ENCODE data around the gene CRYBA4. TPM values are rescaled to one million over a fixed set of nuclear protein-coding genes. Genes with fewer than 3 reads are reported as not detected.

The CRYBA4 gene
- total RNA-seq, 1 donor from 2014 or later = not detected

Other genes with a start within 250 kb of the CRYBA4 start
- 0.13 TPM for gene ASPHD2, start 192.7 kb upstream of the CRYBA4 start, total RNA-seq
- 13.2 TPM for gene HPS4, start 138.2 kb upstream of the CRYBA4 start, total RNA-seq
- gene SRRD, start 138.1 kb upstream of the CRYBA4 start, total RNA-seq = 9.5 TPM
- gene TFIP11, start 109.5 kb upstream of the CRYBA4 start, total RNA-seq = 19.8 TPM
- gene TPST2, start 31.8 kb upstream of the CRYBA4 start, total RNA-seq = 71.9 TPM
- gene CRYBB1, start 3.9 kb upstream of the CRYBA4 start, total RNA-seq = not detected
- gene MIAT, start 35.6 kb downstream of the CRYBA4 start, total RNA-seq = 0.60 TPM